ENCODE data around the gene CTNNA2.

- TF ChIP-seq RAD21 (IDR thresholded peaks at IDR 0.05 in 1 of 2, conservative IDR thresholded peaks at IDR 0.05 in 1 of 2; ENCODE audit: low read depth in 2 of 2, low read length in 2 of 2) (no peak), POLR2AphosphoS5 (IDR thresholded peaks at IDR 0.05; ENCODE audit: low read depth, low read length) (no peak), CTCF (IDR thresholded peaks at IDR 0.05; ENCODE audit: control extremely low read depth in 1 of 3, insufficient read depth in 1 of 3, low read depth in 1 of 3, low read length in 3 of 3) (no peak), POLR2A (IDR thresholded peaks at IDR 0.05; ENCODE audit: control extremely low read depth in 1 of 2, low read depth in 2 of 2, low read length in 2 of 2) (no peak), EP300 (IDR thresholded peaks at IDR 0.05; ENCODE audit: borderline replicate concordance in 1 of 2, low read depth in 2 of 2, low read length in 2 of 2) (no peak)
Observed at GRCh38 chr2:80467262-80467811, 954.5 kb downstream of the CTNNA2 start.

All from H1 (cell line).